KG1 (cell line): Measurements from ENCODE around the gene SNRPD3.
A peak's percentile ranks its signal among the peaks of the same experiment; 100 is the strongest.
"Not testable (repeated sequence)": the region's sequence is repeated elsewhere in the genome, so short reads cannot be mapped to it uniquely, and the experiment has no call there.

Experiments used
- DNase-seq: peaks from one replicate; lab custom pipeline; 2025; lab: John Stamatoyannopoulos, UW

Gene SNRPD3

DNA sequence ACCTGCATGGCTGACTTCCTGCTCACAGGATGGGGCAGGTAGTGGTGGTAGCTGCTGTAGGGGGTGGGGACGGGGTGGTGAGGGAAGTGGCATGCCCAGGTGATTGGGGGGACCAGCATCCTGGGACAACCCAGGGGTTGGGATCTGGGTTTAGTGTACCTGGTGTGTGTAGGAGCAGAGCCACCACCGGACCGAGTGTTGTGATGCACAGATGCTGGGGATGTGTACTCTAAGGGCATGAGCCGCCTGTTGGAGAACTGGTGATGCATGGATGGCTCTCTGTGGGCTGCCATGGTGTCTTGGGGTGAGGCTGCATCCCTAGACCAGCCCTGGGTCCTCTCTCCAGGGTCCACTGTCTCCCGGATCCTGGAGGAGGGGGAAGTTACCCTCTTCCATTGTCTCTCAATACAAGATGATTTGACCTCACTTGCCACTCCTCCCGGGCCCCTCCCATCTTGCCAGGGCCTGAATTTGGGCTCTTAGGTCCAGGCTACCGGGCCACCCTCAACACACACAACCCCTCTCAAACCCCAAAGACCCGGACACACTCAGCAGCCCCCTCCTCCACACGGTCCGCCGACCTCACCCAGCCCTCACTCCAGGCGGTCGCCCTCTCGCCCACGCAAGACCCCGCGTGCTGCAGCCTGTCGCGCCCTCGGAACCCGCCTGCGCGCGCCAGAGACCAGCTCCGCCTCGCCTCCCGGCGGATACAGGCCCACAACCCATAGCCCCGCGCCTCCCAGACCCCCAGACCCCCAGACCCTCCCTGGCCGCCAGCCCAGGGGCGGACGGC is 36.5 kb downstream of the SNRPD3 start:
- no peak for DNase-seq

GRCh38 chr22:24592851-24593558 is 37.2 kb downstream of the SNRPD3 start, which contains the start of gene LRRC75B:
LRRC75B (minus strand) TSS chr22:24593073; CDS start chr22:24593039, 34 bp downstream.
- peak; percentile 36 for DNase-seq

GRCh38 chr22:24593559-24593835 is 37.7 kb downstream of the SNRPD3 start:
- not testable (repeated sequence) for DNase-seq

GRCh38 chr22:24593836-24594568 is 38.2 kb downstream of the SNRPD3 start:
- no peak for DNase-seq

- no peak for DNase-seq
Observed at GRCh38 chr22:24594569-24595120, 38.8 kb downstream of the SNRPD3 start.

- DNase-seq = no peak
Observed at GRCh38 chr22:24595228-24595627, 39.4 kb downstream of the SNRPD3 start.

- no peak for DNase-seq
Observed at GRCh38 chr22:24595863-24596262, 40.1 kb downstream of the SNRPD3 start.

DNA sequence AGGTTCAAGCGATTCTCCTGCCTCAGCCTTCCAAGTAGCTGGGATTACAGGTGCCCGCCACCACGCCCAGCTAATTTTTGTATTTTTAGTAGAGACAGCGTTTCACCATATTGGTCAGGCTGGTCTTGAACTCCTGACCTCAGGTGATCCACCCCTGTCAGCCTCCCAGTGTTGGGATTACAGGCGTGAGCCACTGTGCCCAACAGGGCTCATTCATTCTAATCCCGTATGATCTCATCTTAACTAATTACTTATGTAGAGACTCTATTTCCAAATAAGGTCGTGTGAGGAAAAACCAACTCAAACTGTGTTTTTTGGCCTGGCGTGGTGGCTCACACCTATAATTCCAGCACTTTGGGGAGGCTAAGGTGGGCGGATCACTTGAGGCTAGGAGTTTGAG is 41.3 kb downstream of the SNRPD3 start:
- DNase-seq = not testable (repeated sequence)

GRCh38 chr22:24599514-24599913 is 43.7 kb downstream of the SNRPD3 start:
- no peak for DNase-seq

- not testable (repeated sequence) for DNase-seq
Observed at GRCh38 chr22:24599958-24600715, 44.3 kb downstream of the SNRPD3 start.

DNA sequence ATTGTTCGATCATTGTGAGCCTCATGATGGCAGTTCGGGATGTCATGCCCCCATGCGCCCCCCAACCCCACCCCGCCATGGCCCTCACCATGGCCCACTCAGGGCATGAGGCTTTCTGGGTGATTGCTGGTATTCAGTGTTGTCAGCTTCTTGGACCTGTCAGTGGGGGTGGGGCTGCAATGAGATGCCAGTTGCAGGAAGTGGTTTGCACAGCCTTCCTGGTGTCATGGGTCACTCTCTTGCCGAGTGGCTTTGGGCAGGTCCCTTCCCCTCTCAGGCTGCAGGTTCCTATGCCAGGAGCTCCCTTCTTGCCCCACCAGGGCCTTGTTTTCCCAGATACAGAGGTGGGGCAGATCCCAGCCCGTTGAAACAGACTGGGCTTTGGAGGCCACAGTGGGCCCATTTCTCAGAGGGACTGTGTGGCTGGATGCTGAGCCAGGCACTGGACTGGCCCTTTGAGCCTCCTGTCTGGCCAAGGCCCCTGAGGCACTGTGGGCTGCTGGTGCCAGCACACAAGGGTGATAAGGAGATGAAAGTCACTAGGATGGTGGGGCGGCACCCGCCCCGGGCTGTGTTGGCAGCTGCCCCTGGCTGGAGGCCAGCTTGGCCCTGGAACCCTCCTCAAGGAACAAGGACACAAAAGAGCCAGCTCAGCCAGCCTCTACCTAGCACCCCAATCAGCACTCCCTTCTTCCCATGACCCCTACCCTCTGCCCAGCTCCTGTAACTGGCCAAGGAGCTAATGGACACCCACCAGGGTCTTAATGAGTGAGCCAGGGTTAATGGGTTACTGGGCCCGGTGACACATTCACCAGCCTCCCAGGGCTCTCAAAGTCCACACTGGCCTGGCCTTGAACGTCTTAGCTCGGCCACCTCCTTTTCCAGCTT is 45.7 kb downstream of the SNRPD3 start:
- DNase-seq = no peak

DNA sequence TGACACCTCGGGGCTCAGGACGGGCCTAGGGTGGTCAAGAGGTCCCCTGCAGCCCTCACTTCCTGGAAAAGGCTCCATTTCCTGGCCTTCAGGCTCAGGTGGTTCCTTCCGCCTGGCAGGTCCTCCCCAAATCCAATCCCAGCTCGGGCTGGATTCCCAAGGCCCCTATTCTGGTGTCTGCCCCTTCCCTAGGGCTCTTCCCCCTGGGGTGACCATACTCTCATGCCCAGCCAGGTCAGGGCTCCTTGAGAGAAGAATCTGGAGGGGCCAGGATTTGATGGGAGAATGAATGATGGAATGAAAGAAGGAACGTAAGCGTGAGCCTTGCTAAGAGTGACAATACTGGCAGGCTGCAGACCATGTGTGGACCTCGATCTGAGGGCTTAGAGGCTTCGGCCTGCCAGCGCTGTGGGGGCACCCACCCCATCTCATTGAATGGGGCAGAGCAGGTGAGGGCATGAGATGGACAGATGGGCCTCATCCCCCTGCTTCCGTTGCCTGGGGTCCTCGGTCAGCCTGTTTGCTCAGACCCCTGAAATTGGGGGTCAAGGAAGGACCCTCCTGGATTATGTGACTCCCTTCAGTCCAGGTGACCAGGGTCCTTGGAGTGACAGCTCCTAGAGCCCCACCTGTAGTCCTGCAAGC is 46.4 kb downstream of the SNRPD3 start:
- DNase-seq = not testable (repeated sequence)

DNA sequence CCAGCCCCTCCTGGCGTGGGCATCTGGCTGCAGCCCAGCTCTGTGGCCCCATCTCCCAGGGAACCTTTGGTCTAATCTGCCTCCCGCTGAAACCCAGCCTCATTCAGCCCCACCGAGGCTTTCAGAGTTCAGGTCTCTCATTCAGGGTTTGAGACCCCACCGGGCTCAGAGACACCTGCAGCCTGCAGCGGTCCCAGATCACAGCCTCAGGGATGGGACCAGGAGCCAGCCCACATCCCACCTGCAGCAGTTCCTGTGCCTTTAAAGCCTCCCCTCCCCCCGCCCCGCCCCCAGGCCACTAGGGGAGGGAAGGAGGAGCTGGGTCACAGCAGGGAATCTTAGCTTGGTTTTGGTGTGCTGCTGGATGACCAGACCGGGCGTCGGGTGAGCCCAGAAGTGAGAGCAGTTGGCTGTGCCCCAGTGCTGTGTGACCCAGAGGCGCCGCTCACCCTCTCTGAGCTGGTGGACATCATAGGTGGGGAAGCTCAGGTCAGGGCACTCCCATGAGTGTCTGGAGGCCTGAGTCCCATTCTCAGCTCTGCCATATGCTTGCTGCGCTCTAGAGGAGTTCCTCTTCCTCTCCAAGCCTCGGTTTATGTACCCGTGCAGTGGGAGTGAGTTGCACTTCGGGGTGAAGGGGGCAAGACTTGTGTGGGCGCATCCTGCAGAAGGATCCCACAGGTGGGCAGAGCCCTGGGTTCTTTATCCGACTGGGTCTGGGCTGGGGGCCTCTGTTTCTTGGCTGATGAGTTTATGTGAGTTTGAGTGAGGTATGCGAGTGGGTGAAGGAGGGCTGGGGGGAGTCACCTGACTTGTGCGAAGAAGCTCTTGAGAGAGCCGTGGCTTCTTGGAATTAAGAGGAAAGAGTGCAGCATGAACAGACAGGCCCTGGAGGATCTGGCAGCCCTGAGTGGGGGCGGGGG is 47.3 kb downstream of the SNRPD3 start, which contains the start of gene GGT1:
TSS of gene GGT1 (plus strand) at position 347 of the 923 bp plus-strand sequence. CDS start 7,889 bp downstream, outside the sequence.
- not testable (repeated sequence) for DNase-seq

- peak; percentile 47 for DNase-seq
Observed at GRCh38 chr22:24603770-24604629, 48.2 kb downstream of the SNRPD3 start.

DNA sequence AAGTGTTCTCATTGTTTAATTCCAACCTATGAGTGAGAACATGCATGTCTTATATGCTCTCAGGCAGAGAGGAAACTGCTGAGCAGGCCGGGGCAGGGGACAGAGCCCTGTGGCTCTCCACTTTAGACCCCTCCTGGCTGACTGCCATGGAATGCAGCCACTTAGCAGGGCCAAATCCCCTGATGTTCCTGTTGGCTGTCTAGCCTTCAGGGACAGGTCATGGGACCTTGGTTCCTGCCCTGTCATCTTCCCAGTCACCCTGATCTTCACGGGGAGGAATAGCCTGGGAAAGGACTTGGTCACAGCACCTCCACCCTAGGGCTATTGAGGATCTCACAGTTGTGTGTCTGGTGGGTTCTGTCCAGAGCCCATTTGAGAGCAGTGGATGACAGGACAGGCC is 50.5 kb downstream of the SNRPD3 start:
- not testable (repeated sequence) for DNase-seq

- DNase-seq = peak; percentile 35
Observed at GRCh38 chr22:24607429-24607983, 51.7 kb downstream of the SNRPD3 start.

- DNase-seq = not testable (repeated sequence)
Observed at GRCh38 chr22:24608327-24608726, 52.5 kb downstream of the SNRPD3 start.

DNA sequence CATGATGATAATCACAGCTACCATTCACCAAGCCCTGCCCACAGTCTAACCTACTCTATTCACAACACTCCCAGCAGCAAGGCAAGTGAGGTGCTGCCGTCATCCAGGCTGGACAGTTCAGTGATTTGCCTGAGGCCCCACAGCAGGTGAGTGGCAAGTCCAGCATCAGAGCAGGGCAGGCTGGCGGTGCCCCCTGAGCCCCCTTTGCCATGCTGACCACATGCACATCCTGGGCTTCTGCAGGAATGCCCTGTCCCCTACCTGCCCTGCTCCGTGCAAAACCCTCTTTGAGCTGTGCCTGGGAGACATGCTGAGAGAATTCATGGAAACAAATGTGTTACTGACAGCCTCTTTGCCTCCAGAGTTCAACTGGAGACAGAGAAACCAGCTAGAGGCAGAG is 54.1 kb downstream of the SNRPD3 start:
- not testable (repeated sequence) for DNase-seq
